RPMI8226 (cell line): ENCODE measurements around the gene MN1.

Experiments
- DNase-seq: peaks from one replicate; pipeline ENCODE4 v3.0.0-alpha.2; 2015

The MN1 gene

GRCh38 chr22:27730641-27731433, 70.7 kb downstream of the MN1 start:
- DNase-seq, result no peak

- no peak for DNase-seq
Observed at GRCh38 chr22:27729246-27729645, 72.3 kb downstream of the MN1 start.

- DNase-seq, result no peak
Observed at GRCh38 chr22:27727673-27728451, 73.7 kb downstream of the MN1 start.

- no peak for DNase-seq
Observed at GRCh38 chr22:27726686-27727449, 74.7 kb downstream of the MN1 start.

GRCh38 chr22:27726331-27726685, 75.2 kb downstream of the MN1 start:
- no peak for DNase-seq

GRCh38 chr22:27725661-27726060, 75.9 kb downstream of the MN1 start:
- DNase-seq, result no peak

- no peak for DNase-seq
Observed at GRCh38 chr22:27724709-27725108, 76.8 kb downstream of the MN1 start.

GRCh38 chr22:27724157-27724556, 77.4 kb downstream of the MN1 start:
- DNase-seq, result no peak

GRCh38 chr22:27723708-27724107, 77.8 kb downstream of the MN1 start:
- no peak for DNase-seq

GRCh38 chr22:27723158-27723557, 78.4 kb downstream of the MN1 start:
- DNase-seq, result no peak

- DNase-seq, result no peak
Observed at GRCh38 chr22:27720860-27721259, 80.7 kb downstream of the MN1 start.

- peak; percentile 11 for DNase-seq
Observed at GRCh38 chr22:27719535-27720227, 81.9 kb downstream of the MN1 start.

GRCh38 chr22:27719036-27719347, 82.6 kb downstream of the MN1 start:
- no peak for DNase-seq

- no peak for DNase-seq
Observed at GRCh38 chr22:27718186-27719035, 83.1 kb downstream of the MN1 start.

- no peak for DNase-seq
Observed at GRCh38 chr22:27717094-27717493, 84.5 kb downstream of the MN1 start.

- no peak for DNase-seq
Observed at GRCh38 chr22:27716074-27716473, 85.5 kb downstream of the MN1 start.

- DNase-seq, result no peak
Observed at GRCh38 chr22:27715106-27715505, 86.5 kb downstream of the MN1 start.

GRCh38 chr22:27714068-27714467, 87.5 kb downstream of the MN1 start:
- DNase-seq, result no peak

- DNase-seq, result no peak
Observed at GRCh38 chr22:27713461-27713860, 88.1 kb downstream of the MN1 start.

- no peak for DNase-seq
Observed at GRCh38 chr22:27711756-27712155, 89.8 kb downstream of the MN1 start.

GRCh38 chr22:27711012-27711411, 90.5 kb downstream of the MN1 start:
- DNase-seq, result no peak
